GM10266 (cell line): Measurements from ENCODE around the gene PTPRM.

Source experiments
- DNase-seq: peaks from one replicate; pipeline ENCODE4 v3.0.0; 2012; ENCODE audit errors: extremely low spot score
- TF ChIP-seq, protein P1 (sequence below): IDR thresholded peaks from 2 replicates; pipeline ENCODE4 v1.5.1; 2012; ENCODE audit warnings: mild to moderate bottlenecking, low read depth; ENCODE audit not compliant: control insufficient read depth, insufficient read depth; ENCODE audit errors: missing control alignments

Gene PTPRM

DNA sequence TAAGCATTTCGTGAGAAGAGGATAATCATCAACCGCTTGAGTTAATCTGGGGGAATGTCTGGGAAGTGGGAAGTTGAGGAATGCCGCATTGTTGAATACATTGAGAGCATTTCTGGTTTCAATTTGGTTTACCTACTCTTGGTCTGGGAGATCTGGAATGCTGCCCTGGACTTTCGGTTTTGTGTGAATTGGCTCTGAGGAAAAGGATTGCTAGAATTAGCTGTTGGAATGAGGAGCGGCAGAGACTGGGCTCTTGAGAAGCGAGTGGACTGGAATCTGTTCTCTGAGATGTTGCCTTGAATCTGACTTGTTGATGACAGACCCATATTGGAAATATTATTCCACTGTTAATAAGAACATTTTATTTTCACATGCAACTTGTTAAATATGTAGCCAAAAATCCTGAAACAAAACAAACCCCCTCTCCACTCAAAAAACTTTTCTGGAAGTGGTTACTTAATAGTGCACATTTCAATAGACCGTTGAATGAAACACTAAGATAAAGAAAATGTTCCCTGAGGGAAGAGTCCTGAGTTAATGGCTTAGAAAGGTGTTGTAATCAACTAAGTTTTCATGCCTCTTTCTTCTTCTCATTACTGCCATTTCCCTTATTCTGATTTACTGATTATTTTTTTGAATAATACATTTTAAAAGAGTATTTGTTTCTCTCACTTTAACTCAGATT is 50.8 kb downstream of the PTPRM start:
- no peak for DNase-seq
- TF ChIP-seq, protein P1, sequence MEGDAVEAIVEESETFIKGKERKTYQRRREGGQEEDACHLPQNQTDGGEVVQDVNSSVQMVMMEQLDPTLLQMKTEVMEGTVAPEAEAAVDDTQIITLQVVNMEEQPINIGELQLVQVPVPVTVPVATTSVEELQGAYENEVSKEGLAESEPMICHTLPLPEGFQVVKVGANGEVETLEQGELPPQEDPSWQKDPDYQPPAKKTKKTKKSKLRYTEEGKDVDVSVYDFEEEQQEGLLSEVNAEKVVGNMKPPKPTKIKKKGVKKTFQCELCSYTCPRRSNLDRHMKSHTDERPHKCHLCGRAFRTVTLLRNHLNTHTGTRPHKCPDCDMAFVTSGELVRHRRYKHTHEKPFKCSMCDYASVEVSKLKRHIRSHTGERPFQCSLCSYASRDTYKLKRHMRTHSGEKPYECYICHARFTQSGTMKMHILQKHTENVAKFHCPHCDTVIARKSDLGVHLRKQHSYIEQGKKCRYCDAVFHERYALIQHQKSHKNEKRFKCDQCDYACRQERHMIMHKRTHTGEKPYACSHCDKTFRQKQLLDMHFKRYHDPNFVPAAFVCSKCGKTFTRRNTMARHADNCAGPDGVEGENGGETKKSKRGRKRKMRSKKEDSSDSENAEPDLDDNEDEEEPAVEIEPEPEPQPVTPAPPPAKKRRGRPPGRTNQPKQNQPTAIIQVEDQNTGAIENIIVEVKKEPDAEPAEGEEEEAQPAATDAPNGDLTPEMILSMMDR = no peak

DNA sequence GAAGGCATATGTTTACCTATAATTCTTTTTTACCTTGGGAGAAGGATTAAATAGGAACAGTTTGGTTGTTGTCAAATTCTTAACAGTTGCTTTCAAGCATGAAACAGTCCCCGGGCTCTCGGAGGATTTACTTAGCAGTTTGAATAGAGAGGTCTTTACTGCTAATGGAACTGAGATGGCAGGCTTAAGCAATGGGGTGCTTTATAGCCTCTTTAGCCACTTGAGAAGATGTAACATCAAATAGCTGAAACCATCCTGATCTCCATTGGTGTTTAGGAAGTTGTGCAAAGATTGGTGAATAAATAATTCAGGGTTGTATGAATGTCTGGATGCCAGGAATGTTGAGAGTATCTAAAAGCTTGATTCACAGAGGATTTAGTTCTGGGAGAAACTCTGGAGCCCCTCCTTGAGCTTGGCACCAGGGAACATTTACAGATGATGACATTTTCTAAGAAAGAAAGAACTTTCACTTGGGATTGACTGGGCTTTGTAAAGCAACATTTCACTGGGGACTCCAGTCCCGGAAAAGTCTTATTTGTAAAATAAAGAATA is 51.9 kb downstream of the PTPRM start:
- DNase-seq = no peak

DNA sequence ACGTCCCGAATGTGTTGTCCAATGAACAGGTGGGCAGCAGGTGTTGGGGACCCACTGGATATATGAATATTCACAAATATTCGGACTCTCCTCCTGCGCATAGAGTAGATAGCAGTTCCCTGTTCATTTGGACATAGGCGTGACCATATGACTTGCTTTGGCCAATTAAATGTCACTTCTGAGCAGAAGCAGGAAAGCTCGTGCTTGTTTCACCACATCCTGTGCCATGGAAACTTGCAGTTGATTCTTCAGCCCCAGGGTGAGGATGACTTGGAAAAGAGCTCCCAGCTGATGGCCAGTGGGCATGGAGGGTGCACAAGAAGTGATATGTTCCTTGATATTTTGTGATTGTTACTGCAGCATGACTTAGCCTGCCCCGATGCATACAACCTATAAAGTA is 52.6 kb downstream of the PTPRM start:
- TF ChIP-seq, protein P1 = no peak
- no peak for DNase-seq

More for the DNA sequence above, 51.9 kb downstream of the PTPRM start:
- TF ChIP-seq, protein P1 = no peak

DNA sequence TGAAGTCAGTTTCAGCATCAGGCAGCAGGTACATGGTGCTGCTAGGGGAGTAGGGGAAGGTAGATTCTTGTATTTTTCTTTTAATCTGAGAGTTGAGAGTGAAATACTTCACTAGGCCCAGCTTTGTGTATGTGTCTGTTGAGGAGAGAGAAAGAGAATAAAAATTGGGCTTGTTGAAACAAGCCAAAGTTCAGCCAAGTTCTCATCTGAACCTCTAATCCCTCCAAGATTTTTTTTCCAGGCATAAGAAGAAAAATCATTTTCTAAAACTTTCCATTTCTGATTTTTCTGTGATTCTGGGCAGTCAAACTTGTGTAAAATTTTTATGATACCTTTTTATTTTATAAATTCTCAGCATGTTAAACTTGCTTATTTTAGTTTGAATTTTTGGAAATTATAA is 55.6 kb downstream of the PTPRM start:
- TF ChIP-seq, protein P1 = no peak
- DNase-seq = no peak

DNA sequence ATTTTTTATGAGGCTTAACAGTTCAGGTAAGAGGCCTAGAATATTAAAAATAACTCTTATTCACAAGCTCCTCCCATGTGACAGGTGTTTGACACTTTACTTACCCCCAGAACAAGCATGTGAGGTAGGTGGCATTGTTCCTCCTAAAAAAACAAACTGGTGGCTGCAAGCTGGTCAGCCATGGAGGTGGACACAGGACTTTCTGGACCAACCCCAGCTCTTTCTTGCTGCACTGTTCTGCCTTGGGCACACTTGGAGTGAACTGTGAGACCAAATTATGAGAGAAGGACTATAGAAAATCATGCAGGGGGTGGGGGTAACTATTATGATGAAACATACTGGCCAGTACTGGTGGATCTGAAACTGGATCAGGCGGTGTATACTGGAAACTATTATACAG is 56.6 kb downstream of the PTPRM start:
- DNase-seq = no peak
- TF ChIP-seq, protein P1 = no peak

DNA sequence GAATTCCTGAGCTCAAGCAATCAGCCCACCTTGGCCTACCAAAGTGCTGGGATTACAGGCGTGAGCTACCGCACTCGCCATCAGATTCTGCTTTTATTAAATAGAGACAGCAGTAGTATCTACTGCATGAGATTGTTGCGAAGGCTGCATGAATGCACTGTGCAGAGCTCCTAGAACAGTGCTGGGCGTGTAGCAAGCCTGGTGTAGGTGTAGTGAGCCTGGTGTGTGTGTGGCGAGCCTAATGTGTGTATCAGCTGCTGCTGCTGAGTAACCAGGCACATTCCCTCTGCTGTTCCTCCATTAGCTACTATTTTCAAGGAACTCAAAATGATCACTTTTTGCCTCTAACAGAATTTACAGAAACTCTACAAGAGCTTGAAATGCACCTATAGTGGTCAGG is 57.6 kb downstream of the PTPRM start:
- TF ChIP-seq, protein P1 = no peak

DNA sequence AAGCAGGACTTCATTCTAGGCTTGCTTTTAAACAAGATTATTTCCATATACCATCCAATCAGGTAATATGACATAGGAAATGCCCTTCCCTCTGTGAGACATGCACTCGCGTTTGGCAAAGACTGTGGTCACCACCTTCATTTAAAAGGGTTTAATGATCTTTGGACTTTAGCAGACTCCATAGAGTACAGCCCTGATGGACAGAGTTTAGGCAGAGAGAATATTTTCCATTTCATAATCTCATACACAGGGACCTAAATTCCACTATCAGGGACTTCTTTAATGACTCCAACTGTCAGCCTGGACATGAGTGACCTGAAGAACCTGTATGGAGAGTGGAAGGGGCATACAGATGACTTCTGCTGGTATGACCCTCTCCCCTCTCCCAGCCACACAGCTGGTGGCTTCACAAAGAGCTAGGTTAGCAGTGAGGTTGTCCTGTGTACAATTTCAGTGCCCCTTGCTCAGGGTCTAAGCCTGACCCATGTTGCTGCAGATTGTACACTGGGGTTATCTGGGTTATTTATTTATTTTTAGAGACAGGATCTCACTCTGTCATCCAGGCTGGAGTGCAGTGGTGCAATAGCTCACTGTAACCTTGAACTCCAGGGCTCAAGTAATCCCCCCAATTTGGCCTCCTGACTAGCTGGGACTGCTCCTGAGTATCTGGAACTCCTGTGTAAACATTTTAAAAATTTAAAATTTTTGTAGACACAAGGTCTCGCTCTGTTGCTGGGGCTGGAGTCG is 59.2 kb downstream of the PTPRM start:
- DNase-seq = no peak
- TF ChIP-seq, protein P1 = no peak

More for the DNA sequence above, 57.6 kb downstream of the PTPRM start:
- DNase-seq = no peak
